B cell (primary cell): ENCODE measurements around the gene AGBL4.

Source experiments
- EZH2 ChIP-seq: IDR thresholded peaks from 2 replicates; pipeline ENCODE4 v1.6.1; 2012; ENCODE audit warnings: borderline replicate concordance, low read depth, mild to moderate bottlenecking, moderate library complexity, low read length; ENCODE audit not compliant: insufficient read depth, poor library complexity, severe bottlenecking
- TF ChIP-seq, protein P1 (sequence below): fragments of 200-600 bp; IDR thresholded peaks from one replicate; pipeline ENCODE4 v1.8.0; 2022; ENCODE audit warnings: antibody characterized with exemption, mild to moderate bottlenecking

DNA sequence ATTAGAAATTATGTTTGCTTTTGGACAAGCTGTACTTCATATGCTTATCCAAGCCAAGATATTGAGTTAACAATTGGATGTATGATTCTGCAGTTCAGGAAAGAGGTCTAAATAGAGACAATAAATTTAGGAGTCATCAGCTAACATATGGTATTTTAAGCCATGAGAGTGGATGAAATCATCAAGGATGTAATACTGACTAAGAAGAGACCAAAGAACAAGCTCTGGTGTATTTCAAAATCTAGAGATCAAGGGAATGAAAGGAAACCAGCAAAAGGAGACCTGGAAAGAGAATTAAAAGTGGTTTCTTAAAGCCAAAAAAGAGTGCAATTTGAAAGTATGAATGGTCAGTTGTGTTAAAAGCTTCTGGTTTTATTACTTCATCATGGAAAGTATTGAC is 1063.4 kb downstream of the AGBL4 start:
- TF ChIP-seq, protein P1, sequence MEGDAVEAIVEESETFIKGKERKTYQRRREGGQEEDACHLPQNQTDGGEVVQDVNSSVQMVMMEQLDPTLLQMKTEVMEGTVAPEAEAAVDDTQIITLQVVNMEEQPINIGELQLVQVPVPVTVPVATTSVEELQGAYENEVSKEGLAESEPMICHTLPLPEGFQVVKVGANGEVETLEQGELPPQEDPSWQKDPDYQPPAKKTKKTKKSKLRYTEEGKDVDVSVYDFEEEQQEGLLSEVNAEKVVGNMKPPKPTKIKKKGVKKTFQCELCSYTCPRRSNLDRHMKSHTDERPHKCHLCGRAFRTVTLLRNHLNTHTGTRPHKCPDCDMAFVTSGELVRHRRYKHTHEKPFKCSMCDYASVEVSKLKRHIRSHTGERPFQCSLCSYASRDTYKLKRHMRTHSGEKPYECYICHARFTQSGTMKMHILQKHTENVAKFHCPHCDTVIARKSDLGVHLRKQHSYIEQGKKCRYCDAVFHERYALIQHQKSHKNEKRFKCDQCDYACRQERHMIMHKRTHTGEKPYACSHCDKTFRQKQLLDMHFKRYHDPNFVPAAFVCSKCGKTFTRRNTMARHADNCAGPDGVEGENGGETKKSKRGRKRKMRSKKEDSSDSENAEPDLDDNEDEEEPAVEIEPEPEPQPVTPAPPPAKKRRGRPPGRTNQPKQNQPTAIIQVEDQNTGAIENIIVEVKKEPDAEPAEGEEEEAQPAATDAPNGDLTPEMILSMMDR, result no peak
- TF ChIP-seq EZH2, result no peak
